A673 (cell line): Measurements from ENCODE around the gene PRRT3. TPM values are rescaled to one million over a fixed set of nuclear protein-coding genes. Genes with fewer than 3 reads are reported as not detected.

Experiments
- BruUV-seq: library from RNA; stranded (reverse); fragments of 400-500 nt; replicated peaks from 2 replicates; lab custom pipeline; 2021; lab: Mats Ljungman, UMichigan
- CTCF ChIA-PET: fragments of 300-600 bp; sonication (Branson Sonifier 250); formaldehyde crosslinking; loops from one replicate; lab custom pipeline; 2022; ENCODE audit warnings: antibody characterized with exemption; lab: Charles Lee
- POLR2A ChIA-PET: fragments of 300-600 bp; sonication (Branson Sonifier 250); formaldehyde crosslinking; loops from one replicate; lab custom pipeline; 2022; ENCODE audit warnings: antibody characterized with exemption; ENCODE audit not compliant: low non-redundant PET; lab: Charles Lee
- DNase-seq: peaks from one replicate; pipeline ENCODE4 v3.0.0-alpha.2; 2015; ENCODE audit warnings: low spot score
- H3K27ac ChIP-seq: fragments of 200-600 bp; sonication (generic); 2 replicates; pipeline ENCODE4 v1.5.1; 2016; ENCODE audit warnings: mixed run types, low read depth, mild to moderate bottlenecking, mixed read lengths, antibody characterized with exemption, low read length; ENCODE audit not compliant: poor library complexity, severe bottlenecking
- H3K27me3 ChIP-seq: fragments of 200-600 bp; sonication (generic); replicated peaks from 2 replicates; pipeline ENCODE4 v1.6.1; 2017; ENCODE audit warnings: mixed run types, low read depth, mild to moderate bottlenecking, mixed read lengths, antibody characterized with exemption, low read length; ENCODE audit not compliant: insufficient read depth, poor library complexity
- H3K36me3 ChIP-seq: fragments of 200-600 bp; sonication (generic); 2 replicates; pipeline ENCODE4 v1.6.1; 2016; ENCODE audit warnings: mixed run types, mild to moderate bottlenecking, mixed read lengths, antibody characterized with exemption, low read length; ENCODE audit not compliant: insufficient read depth, poor library complexity, severe bottlenecking
- H3K4me1 ChIP-seq: fragments of 200-600 bp; sonication (generic); 2 replicates; pipeline ENCODE4 v1.6.1; 2017; ENCODE audit warnings: mixed run types, mild to moderate bottlenecking, mixed read lengths, antibody characterized with exemption, low read length; ENCODE audit not compliant: insufficient read depth, poor library complexity, severe bottlenecking
- H3K4me3 ChIP-seq: fragments of 200-600 bp; sonication (generic); 2 replicates; pipeline ENCODE4 v1.5.1; 2016; ENCODE audit warnings: low read depth, mixed run types, mild to moderate bottlenecking, mixed read lengths, low read length; ENCODE audit not compliant: poor library complexity, severe bottlenecking
- H3K9me3 ChIP-seq: fragments of 200-600 bp; sonication (generic); 2 replicates; pipeline ENCODE4 v1.6.1; 2016; ENCODE audit warnings: mixed run types, low read depth, mild to moderate bottlenecking, mixed read lengths, antibody characterized with exemption, low read length; ENCODE audit not compliant: poor library complexity, severe bottlenecking
- CTCF ChIP-seq: fragments of 300-800, 200-600 bp; sonication (generic); conservative IDR thresholded peaks from 2 replicates; pipeline ENCODE4 v1.5.1; 2017; ENCODE audit warnings: low read depth, mild to moderate bottlenecking, antibody characterized with exemption, low read length, moderate library complexity, mixed read lengths
- EZH2 ChIP-seq: fragments of 200-600 bp; sonication (generic); IDR thresholded peaks from 2 replicates; pipeline ENCODE4 v1.6.1; 2017; ENCODE audit warnings: borderline replicate concordance, low read depth, mild to moderate bottlenecking, mixed read lengths, antibody characterized with exemption, low read length; ENCODE audit not compliant: poor library complexity, severe bottlenecking
- intact Hi-C: fragments of 100-400 bp; cut with micrococcal nuclease; formaldehyde crosslinking; loops from one replicate; pipeline ENCODE4 v1.10.0; 2022; ENCODE audit not compliant: unreplicated experiment
- total RNA-seq: library from RNA; stranded (reverse); gene quantifications from 2 replicates; pipeline ENCODE4 v1.2.3, GENCODE V29; 2021

The PRRT3 gene
- total RNA-seq, 1 experiment from 2014 or later = 1.1 TPM

DNA sequence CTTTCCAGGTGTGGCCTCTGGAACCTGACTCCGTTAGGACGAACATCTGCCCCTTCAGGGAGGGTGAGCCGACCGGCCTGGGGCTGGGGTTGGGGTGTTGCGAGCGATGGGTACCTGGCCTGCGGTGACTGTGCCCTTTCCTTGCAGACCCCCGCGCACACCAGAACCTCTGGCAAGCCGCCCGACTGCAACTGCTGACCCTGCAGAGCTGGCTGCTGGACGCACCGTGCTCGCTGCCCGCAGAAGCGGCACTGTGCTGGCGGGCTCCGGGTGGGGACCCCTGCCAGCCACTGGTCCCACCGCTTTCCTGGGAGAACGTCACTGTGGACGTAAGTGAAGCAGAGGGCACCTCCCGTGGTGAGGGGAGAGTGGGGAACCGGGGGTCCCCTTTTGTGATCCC, 24.1 kb downstream of the PRRT3 start:
- Histone ChIP-seq H3K27me3 (no peaks in the 10 kb centered on the region), H3K4me3 (no peak overlapping the region), H3K36me3 (no peaks in the 10 kb centered on the region), H3K4me1 (peaks cover 2% of the 10 kb centered on the region), H3K27ac (no peak overlapping the region), H3K9me3 (no peaks in the 10 kb centered on the region)
- BruUV-seq = no TSS peak
- DNase-seq = no peak
- intact Hi-C loops = no loop called here
- ChIA-PET CTCF (no interaction called here), POLR2A (no interaction called here)
- no peak for TF ChIP-seq EZH2
- TF ChIP-seq CTCF = no peak

- Histone ChIP-seq H3K27ac (no peak overlapping the region), H3K4me3 (no peak overlapping the region), H3K9me3 (no peaks in the 10 kb centered on the region), H3K4me1 (peaks cover 29% of the 10 kb centered on the region), H3K27me3 (no peaks in the 10 kb centered on the region), H3K36me3 (no peaks in the 10 kb centered on the region)
- TF ChIP-seq EZH2 (no peak), CTCF (no peak)
- BruUV-seq = no TSS peak
- POLR2A ChIA-PET = no interaction called here
- CTCF ChIA-PET = no interaction called here
- no peak for DNase-seq
- intact Hi-C loops = no loop called here
Observed at GRCh38 chr3:9918261-9919038, 33.8 kb downstream of the PRRT3 start.

DNA sequence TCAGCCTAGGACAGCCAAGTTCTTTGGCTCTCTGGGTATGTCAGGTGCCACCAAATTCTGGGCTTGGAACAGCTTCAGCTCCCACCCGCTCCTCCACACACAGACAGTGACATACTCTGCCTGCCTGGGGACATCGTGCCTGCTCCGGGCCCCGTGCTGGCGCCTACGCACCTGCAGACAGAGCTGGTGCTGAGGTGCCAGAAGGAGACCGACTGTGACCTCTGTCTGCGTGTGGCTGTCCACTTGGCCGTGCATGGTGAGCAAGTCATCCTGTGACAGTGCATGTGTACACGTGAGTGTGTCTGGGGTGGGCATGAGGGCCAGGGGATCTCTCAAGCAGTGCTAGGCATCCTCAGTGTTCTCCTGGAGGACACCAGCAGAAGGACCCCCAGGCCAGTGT, 34.4 kb downstream of the PRRT3 start:
- intact Hi-C loops = no loop called here
- ChIA-PET POLR2A (no interaction called here), CTCF (no interaction called here)
- no peak overlapping the region for H3K27ac ChIP-seq
- H3K9me3 ChIP-seq = no peaks in the 10 kb centered on the region
- H3K4me3 ChIP-seq = no peak overlapping the region
- peaks cover 29% of the 10 kb centered on the region for H3K4me1 ChIP-seq
- DNase-seq = no peak
- H3K36me3 ChIP-seq = no peaks in the 10 kb centered on the region
- no peaks in the 10 kb centered on the region for H3K27me3 ChIP-seq
- no TSS peak for BruUV-seq
- TF ChIP-seq EZH2 = no peak
- no peak for TF ChIP-seq CTCF
